Measurements from ENCODE around the gene USO1. TPM values are rescaled to one million over a fixed set of nuclear protein-coding genes. Genes with fewer than 3 reads are reported as not detected.
"Not testable (repeated sequence)": the region's sequence is repeated elsewhere in the genome, so short reads cannot be mapped to it uniquely, and the experiment has no call there.

Gene USO1
- total RNA-seq, 1 experiment from 2014 or later = 78.3 TPM

GRCh38 chr4:75723163-75724065 is 963 bp upstream of the USO1 start:
- H3K9me3 ChIP-seq (replicated peaks) = no peaks in the 10 kb centered on the region
- H3K4me1 ChIP-seq (replicated peaks) = peaks cover 13% of the 10 kb centered on the region
- no peaks in the 10 kb centered on the region for H3K27me3 ChIP-seq (replicated peaks)
- H3K36me3 ChIP-seq = peaks cover 5% of the 10 kb centered on the region; the same call in 1 of the 2 replicates
- peak in 1 of 2 experiments; percentile 4 for DNase-seq (ENCODE audit: low read depth in 1 of 2, low spot score in 2 of 2)
- H3K27ac ChIP-seq = no peak overlapping the region; the same call in 1 of the 2 replicates
- peak overlapping the region; percentile 69 for H3K4me3 ChIP-seq

- H3K27ac ChIP-seq = peak overlapping the region; percentile 81
- H3K9me3 ChIP-seq (replicated peaks) = no peaks in the 10 kb centered on the region
- peak overlapping the region; percentile 69 for H3K4me3 ChIP-seq
- H3K4me1 ChIP-seq (replicated peaks) = peaks cover 17% of the 10 kb centered on the region
- peak; percentile 62 to 75 for DNase-seq (ENCODE audit: low read depth in 1 of 2, low spot score in 2 of 2)
- no peaks in the 10 kb centered on the region for H3K27me3 ChIP-seq (replicated peaks)
- peaks cover 5% of the 10 kb centered on the region; the same call in 1 of the 2 replicates for H3K36me3 ChIP-seq
These were observed 719 bp downstream of the USO1 start for GRCh38 chr4:75724867-75725724.

GRCh38 chr4:75725942-75726538 is 1.7 kb downstream of the USO1 start:
- not testable (repeated sequence) for H3K27me3 ChIP-seq (replicated peaks); H3K36me3 ChIP-seq; H3K9me3 ChIP-seq (replicated peaks); H3K27ac ChIP-seq; DNase-seq (ENCODE audit: low read depth in 1 of 2, low spot score in 2 of 2)
- Histone ChIP-seq H3K4me3 (peak overlapping the region; percentile 69), H3K4me1 (replicated peaks) (peaks cover 17% of the 10 kb centered on the region)

- no peak for DNase-seq (ENCODE audit: low read depth in 1 of 2, low spot score in 2 of 2)
- Histone ChIP-seq H3K9me3 (replicated peaks) (no peaks in the 10 kb centered on the region), H3K4me3 (no peak overlapping the region), H3K27me3 (replicated peaks) (no peaks in the 10 kb centered on the region), H3K27ac (no peak overlapping the region), H3K36me3 (peaks cover 5% of the 10 kb centered on the region; the same call in 1 of the 2 replicates), H3K4me1 (replicated peaks) (peaks cover 17% of the 10 kb centered on the region)
These were observed 2.2 kb downstream of the USO1 start for GRCh38 chr4:75726577-75726976.

- Histone ChIP-seq H3K36me3 (peaks cover 5% of the 10 kb centered on the region; the same call in 1 of the 2 replicates), H3K4me1 (replicated peaks) (peaks cover 17% of the 10 kb centered on the region), H3K27me3 (replicated peaks) (no peaks in the 10 kb centered on the region), H3K27ac (no peak overlapping the region), H3K4me3 (no peak overlapping the region), H3K9me3 (replicated peaks) (no peaks in the 10 kb centered on the region)
- DNase-seq (ENCODE audit: low read depth in 1 of 2, low spot score in 2 of 2) = no peak
These were observed 2.7 kb downstream of the USO1 start for GRCh38 chr4:75727073-75727472.

GRCh38 chr4:75729836-75730235 is 5.5 kb downstream of the USO1 start:
- Histone ChIP-seq H3K27me3 (replicated peaks) (no peaks in the 10 kb centered on the region), H3K36me3 (peaks cover 1% of the 10 kb centered on the region; the same call in 1 of the 2 replicates), H3K27ac (no peak overlapping the region), H3K4me3 (no peak overlapping the region), H3K4me1 (replicated peaks) (peaks cover 22% of the 10 kb centered on the region), H3K9me3 (replicated peaks) (no peaks in the 10 kb centered on the region)
- DNase-seq (ENCODE audit: low read depth in 1 of 2, low spot score in 2 of 2) = no peak

- Histone ChIP-seq H3K27me3 (replicated peaks) (no peaks in the 10 kb centered on the region), H3K27ac (peak overlapping the region; percentile 26; the same call in 1 of the 2 replicates), H3K9me3 (replicated peaks) (no peaks in the 10 kb centered on the region), H3K36me3 (no peaks in the 10 kb centered on the region), H3K4me1 (replicated peaks) (peaks cover 17% of the 10 kb centered on the region), H3K4me3 (no peak overlapping the region)
- peak in 1 of 2 experiments; percentile 77 for DNase-seq (ENCODE audit: low read depth in 1 of 2, low spot score in 2 of 2)
These were observed 9.0 kb downstream of the USO1 start for GRCh38 chr4:75733369-75733768.

GRCh38 chr4:75735525-75735924 is 11.1 kb downstream of the USO1 start:
- H3K4me3 ChIP-seq = no peak overlapping the region
- no peak overlapping the region for H3K27ac ChIP-seq
- H3K9me3 ChIP-seq (replicated peaks) = no peaks in the 10 kb centered on the region
- no peaks in the 10 kb centered on the region for H3K36me3 ChIP-seq
- H3K27me3 ChIP-seq (replicated peaks) = no peaks in the 10 kb centered on the region
- H3K4me1 ChIP-seq (replicated peaks) = peaks cover 13% of the 10 kb centered on the region
- DNase-seq (ENCODE audit: low read depth in 1 of 2, low spot score in 2 of 2) = no peak

GRCh38 chr4:75736862-75737261 is 12.5 kb downstream of the USO1 start:
- Histone ChIP-seq H3K4me3 (no peak overlapping the region), H3K36me3 (0 out of 2 replicates have a peak, but pooled peaks cover 2% of the 10 kb centered on the region), H3K9me3 (replicated peaks) (no peaks in the 10 kb centered on the region), H3K4me1 (replicated peaks) (peaks cover 16% of the 10 kb centered on the region), H3K27me3 (replicated peaks) (no peaks in the 10 kb centered on the region), H3K27ac (no peak overlapping the region)
- no peak for DNase-seq (ENCODE audit: low read depth in 1 of 2, low spot score in 2 of 2)

- H3K4me3 ChIP-seq = no peak overlapping the region
- no peaks in the 10 kb centered on the region for H3K27me3 ChIP-seq (replicated peaks)
- H3K36me3 ChIP-seq = 0 out of 2 replicates have a peak, but pooled peaks cover 3% of the 10 kb centered on the region
- H3K27ac ChIP-seq = no peak overlapping the region
- H3K4me1 ChIP-seq (replicated peaks) = peaks cover 18% of the 10 kb centered on the region
- no peak for DNase-seq (ENCODE audit: low read depth in 1 of 2, low spot score in 2 of 2)
- no peaks in the 10 kb centered on the region for H3K9me3 ChIP-seq (replicated peaks)
These were observed 13.0 kb downstream of the USO1 start for GRCh38 chr4:75737398-75737797.

- H3K4me3 ChIP-seq = no peak overlapping the region
- H3K27me3 ChIP-seq (replicated peaks) = no peaks in the 10 kb centered on the region
- DNase-seq (ENCODE audit: low read depth in 1 of 2, low spot score in 2 of 2) = no peak
- H3K9me3 ChIP-seq (replicated peaks) = no peaks in the 10 kb centered on the region
- H3K4me1 ChIP-seq (replicated peaks) = peaks cover 4% of the 10 kb centered on the region; the same call in 1 of the 2 replicates
- H3K36me3 ChIP-seq = 0 out of 2 replicates have a peak, but pooled peaks cover 6% of the 10 kb centered on the region
- no peak overlapping the region for H3K27ac ChIP-seq
These were observed 16.6 kb downstream of the USO1 start for GRCh38 chr4:75741027-75741426.

- no peaks in the 10 kb centered on the region for H3K27me3 ChIP-seq (replicated peaks)
- no peak overlapping the region for H3K27ac ChIP-seq
- no peaks in the 10 kb centered on the region for H3K9me3 ChIP-seq (replicated peaks)
- H3K4me1 ChIP-seq (replicated peaks) = peaks cover 4% of the 10 kb centered on the region; the same call in 1 of the 2 replicates
- 0 out of 2 replicates have a peak, but pooled peaks cover 6% of the 10 kb centered on the region for H3K36me3 ChIP-seq
- no peak for DNase-seq (ENCODE audit: low read depth in 1 of 2, low spot score in 2 of 2)
- no peak overlapping the region for H3K4me3 ChIP-seq
These were observed 18.1 kb downstream of the USO1 start for GRCh38 chr4:75742451-75742850.

- Histone ChIP-seq H3K27me3 (replicated peaks) (no peaks in the 10 kb centered on the region), H3K27ac (no peak overlapping the region), H3K4me3 (no peak overlapping the region), H3K36me3 (0 out of 2 replicates have a peak, but pooled peaks cover 6% of the 10 kb centered on the region), H3K9me3 (replicated peaks) (no peaks in the 10 kb centered on the region), H3K4me1 (replicated peaks) (peaks cover 4% of the 10 kb centered on the region; the same call in 1 of the 2 replicates)
- DNase-seq (ENCODE audit: low read depth in 1 of 2, low spot score in 2 of 2) = no peak
These were observed 20.8 kb downstream of the USO1 start for GRCh38 chr4:75745161-75745560.

Measured in SJSA1 (cell line).